Spleen (tissue), 7 donors: ENCODE results near the gene PTPRA.

Experiments
- CTCF ChIP-seq, 11 experiments: fragments of 200-600 bp in 7 of 11; fragments of 450-650 bp in 4 of 11; sonication (generic) in 4 of 11; IDR thresholded peaks in 8 of 11; conservative IDR thresholded peaks in 3 of 11; 1 replicate in 7 of 11; 2 replicates in 4 of 11; pipeline versions ENCODE4 v1.4.0 to v1.8.0; 2016 to 2021; ENCODE audit warnings: antibody characterized with exemption in 11 of 11, inconsistent platforms in 4 of 11, mild to moderate bottlenecking in 1 of 11
- POLR2A ChIP-seq, 3 donors: fragments of 450-650 bp; IDR thresholded peaks; one replicate each; pipeline ENCODE4 v1.5.1; 2017; ENCODE audit warnings: antibody characterized with exemption in 3 of 3, mild to moderate bottlenecking in 1 of 3
- donor health status: DM: no; HTN: no; CAD: no; lungs with moderate emphysema.
- donor health status: DM: no; HTN: no; CAD: no.
- donor health status: DM: no; HTN: no; CAD: no.

GRCh38 chr20:2887715-2888114, 14.4 kb downstream of the PTPRA start:
- TF ChIP-seq CTCF (IDR thresholded peaks at IDR 0.05 in 8 of 11, conservative IDR thresholded peaks at IDR 0.05 in 3 of 11) (no peak), POLR2A (IDR thresholded peaks at IDR 0.05) (no peak)
